GM19372 (cell line): ENCODE measurements around the gene TNS4.

Source experiments
- ATAC-seq: cut with Tn5 transposase; IDR thresholded peaks from one replicate; pipeline ENCODE4 v1.9.1; 2021; ENCODE audit warnings: mild to moderate bottlenecking, low read depth, moderate library complexity; ENCODE audit not compliant: unreplicated experiment

Gene TNS4

DNA sequence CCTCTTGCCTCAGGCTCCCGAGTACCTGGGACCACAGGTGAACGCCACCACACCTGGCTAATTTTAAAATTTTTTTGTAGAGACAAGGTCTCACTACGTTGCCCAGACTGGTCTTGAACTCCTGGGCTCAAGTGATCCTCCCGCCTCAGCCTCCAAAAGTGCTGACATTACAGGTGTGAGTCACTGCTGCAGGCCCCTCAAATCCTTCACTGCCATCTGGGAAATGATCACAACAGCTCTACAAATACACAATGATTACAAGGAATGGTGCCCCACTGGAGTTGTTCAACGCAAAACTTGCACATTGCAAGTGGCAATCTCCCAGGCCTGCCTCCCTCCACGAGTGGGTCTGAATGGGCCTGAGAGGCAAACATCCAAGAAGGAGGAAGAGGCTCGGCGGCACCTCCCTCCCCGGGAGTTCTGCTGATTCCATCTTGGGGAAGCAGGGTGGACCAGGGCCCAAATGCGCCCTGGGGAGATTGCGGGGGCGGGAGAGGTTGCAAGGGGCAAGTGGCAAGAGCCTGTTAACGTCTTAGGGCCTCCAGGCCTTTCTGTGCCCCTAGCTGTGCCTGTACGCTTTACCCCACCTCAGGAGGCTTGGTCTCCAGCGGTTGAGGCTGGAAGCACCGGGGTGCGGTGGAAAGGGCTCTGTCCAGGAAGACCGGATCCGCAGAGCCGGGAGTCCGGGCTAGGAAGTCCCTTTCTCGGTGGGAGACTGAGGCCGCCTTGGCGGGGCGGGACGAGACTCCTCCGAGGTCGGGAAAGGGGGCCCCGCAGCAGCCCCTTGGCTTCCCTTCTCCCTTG, 58.8 kb downstream of the TNS4 start:
- ATAC-seq, result no peak

DNA sequence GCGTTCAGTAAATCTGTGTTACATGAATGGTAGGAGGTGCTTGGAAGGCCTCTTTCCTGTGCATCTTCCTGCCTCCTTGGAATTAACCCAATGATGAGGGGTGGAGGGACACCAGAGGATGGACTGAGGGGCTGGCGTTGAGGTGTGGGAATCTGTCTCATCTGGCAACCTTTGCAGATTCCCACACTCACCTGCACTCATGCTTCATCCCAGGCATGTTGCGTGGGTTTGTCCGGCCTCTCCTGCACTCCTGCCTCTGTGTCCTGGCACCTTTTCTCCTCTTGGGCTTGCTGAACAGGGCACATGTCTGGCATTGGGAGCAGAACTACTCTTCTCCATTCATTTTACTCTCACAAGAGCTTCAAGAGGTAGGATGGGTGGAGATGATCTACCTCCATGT, 61.3 kb downstream of the TNS4 start:
- no peak for ATAC-seq

DNA sequence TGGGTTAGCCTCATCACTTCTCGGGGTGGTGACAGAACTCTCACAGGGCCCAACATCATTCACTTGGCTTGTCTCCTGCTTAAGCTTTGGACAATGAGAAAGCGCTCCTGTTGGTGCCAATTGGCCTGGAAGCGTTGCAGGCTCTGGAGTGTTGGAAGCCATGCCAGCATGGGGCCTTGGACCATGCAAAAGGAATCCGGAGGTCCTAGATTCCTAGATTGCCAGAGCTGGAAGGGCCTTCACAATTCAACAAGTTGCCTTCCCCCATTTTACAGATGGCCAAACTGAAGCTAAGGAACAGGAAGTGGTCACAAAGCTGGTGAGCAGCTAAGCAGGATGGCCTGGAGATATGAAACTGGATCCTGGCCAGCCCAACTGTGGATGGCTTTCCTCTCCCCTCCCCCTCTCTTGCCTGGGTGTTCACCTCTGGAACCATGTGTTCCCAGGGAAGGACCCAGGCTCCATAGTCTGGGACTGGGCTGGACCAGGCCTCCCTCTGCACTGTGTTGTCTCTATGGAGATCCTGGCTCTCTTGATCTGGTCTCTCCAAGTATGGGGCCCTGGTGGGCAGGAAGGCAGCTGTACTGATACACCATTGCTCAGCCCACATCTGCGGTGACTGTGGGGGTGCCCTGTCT, 64.2 kb downstream of the TNS4 start:
- no peak for ATAC-seq

GRCh38 chr17:40436636-40437035, 64.8 kb downstream of the TNS4 start:
- ATAC-seq, result no peak

- ATAC-seq, result no peak
These were observed 67.6 kb downstream of the TNS4 start for GRCh38 chr17:40433551-40434415.

DNA sequence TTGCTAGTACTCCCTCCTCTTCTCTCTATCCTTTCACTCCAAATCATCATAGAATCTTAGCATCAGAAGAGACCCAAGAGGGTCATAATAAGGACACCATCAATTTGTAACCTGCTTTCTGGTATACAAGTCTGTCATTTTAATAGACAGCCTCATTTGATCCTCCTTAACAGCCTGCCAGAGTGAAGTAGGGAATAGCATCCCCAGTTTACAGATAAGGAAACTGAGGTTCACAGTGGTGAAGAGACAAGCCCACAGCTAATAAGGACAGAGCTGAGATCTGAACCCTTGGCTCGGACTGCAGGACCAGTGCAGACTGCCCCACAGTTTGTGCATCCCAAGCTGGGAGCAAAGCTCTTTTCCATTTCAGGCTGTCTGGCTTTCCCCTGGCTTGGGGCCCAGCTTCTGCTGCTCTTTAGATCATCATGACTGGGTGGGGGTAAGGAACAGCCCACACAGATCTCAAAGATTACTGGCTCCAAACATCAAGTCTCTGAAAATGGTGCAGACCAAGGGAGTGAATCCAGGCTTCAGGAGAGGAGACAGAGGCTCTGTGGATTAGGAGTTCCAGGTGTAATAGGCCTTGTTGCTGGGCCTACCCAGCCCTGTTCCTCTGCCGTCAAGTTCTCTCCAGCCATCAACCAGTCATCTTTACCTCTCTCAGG, 68.4 kb downstream of the TNS4 start:
- no peak for ATAC-seq

DNA sequence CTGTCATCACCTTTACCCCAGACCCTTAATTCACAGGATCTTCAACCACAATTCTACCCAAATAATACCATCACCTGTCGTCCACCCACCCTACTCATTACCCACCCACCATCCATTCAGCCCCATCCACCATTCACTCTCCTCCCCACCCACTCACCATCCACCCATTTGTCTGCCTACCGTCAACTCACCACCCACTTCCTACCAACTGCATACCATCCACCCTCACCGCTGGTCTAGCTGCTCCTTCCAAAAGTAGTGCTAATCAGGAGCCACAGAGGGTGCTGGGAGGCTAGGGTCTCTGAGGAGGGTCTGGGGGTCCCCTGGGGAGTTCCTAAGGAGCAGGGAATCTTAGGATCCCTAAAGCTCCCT, 70.2 kb downstream of the TNS4 start:
- ATAC-seq, result no peak

DNA sequence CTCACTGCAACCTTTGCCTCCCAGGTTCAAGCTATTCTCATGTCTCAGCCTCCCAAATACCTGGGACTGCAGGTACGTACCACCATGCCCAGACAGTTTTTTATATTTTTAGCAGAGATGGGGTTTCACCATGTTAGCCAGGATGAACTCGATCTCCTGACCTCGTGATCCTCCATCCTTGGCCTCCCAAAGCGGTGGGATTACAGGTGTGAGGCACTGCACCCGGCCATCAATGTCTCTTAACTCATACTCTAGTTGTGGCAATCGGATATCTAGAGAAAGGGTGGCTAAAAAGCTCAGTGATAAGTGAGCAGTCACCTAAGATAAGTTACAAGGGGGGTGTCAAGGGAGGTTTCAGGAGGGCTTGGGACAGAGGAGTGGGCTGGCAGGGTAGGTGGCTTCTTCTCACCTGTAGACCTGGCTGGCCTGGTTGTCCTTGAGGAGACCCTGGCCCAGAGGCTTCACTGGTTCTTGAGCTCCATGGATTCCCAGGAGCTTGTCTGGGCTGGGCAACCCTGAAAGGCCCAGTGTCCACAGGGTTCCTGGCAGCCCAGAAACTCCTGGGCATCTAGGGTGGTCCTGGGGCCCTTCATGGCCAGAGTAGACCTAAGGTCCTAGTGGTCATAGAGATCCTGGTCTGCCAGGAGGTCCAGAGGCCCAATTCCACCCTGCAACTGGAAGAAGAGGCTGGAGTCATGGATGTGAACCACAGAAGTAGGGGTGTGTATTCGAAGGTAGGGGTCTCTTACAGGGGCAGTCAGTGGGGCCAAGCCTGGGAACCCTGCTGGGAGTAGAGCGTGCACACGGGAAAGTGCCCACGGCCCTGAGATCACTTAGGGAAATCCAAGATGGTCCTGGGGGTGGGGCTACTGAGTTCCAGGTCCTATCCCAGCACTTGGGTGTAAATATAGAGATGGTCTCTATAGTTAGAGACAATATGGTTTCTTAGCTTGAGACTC, 70.9 kb downstream of the TNS4 start:
- no peak for ATAC-seq

DNA sequence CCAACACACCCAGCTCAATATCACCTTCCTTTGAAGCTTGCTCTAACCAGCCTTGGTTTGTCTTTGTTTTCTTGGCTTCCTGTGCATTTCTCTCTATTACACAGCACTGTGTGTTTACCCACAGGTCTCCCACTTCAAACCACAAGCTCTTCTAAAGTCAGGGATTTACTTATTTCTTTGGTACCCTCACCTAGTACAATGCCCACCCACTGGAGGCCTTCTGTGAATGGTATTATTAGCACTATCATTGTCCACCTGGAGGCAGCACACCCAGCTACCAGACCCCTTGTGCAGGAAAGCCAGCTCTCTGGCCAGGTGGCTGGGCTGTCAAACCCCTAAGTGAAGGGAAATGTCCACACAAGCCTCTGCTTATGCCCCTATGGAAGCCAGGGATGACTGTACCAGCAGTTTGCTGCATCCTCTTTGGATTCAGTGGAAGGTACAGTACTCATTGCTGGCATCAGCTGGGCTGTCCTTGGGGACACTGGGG, 74.4 kb downstream of the TNS4 start:
- no peak for ATAC-seq
